Gastrocnemius medialis (tissue), 4 donors: Measurements from ENCODE around the gene FAM13A.

Source experiments
- CTCF ChIP-seq, 5 experiments: fragments of 450-650 bp in 3 of 5; fragments of 200-600 bp in 2 of 5; sonication (generic) in 2 of 5; IDR thresholded peaks in 4 of 5; conservative IDR thresholded peaks in 1 of 5; 1 replicate in 4 of 5; 2 replicates in 1 of 5; pipeline ENCODE4 v1.5.1; 2016 to 2019; ENCODE audit warnings: antibody characterized with exemption in 5 of 5, mild to moderate bottlenecking in 3 of 5, moderate library complexity in 3 of 5
- POLR2A ChIP-seq, 2 donors: fragments of 450-650 bp; IDR thresholded peaks; one replicate each; pipeline ENCODE4 v1.6.1; 2017; ENCODE audit warnings: antibody characterized with exemption in 2 of 2, mild to moderate bottlenecking in 2 of 2, moderate library complexity in 2 of 2

DNA sequence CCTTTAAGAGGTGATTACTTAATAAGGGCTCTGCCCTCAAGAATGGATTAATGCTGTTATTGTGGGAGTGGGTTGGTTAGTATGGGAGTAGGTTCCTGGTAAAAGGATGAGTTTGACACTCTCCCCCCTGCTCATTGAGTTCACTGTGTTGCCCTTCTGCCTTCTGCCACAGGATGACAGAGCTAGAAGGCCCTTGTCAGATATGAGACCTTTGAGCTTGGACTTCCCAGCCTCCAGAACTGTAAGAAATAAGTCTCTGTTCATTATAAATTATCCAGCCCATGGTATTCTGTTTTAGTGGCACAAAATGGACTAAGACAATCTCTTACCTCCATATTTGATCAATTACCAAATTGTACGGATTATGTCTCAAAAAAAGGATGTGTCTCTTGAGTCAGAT lies 245.1 kb downstream of the FAM13A start:
- TF ChIP-seq CTCF (IDR thresholded peaks at IDR 0.05 in 4 of 5, conservative IDR thresholded peaks at IDR 0.05 in 1 of 5) (no peak), POLR2A (IDR thresholded peaks at IDR 0.05) (no peak)
